Measurements from ENCODE around the gene GABARAP.

Gene GABARAP

DNA sequence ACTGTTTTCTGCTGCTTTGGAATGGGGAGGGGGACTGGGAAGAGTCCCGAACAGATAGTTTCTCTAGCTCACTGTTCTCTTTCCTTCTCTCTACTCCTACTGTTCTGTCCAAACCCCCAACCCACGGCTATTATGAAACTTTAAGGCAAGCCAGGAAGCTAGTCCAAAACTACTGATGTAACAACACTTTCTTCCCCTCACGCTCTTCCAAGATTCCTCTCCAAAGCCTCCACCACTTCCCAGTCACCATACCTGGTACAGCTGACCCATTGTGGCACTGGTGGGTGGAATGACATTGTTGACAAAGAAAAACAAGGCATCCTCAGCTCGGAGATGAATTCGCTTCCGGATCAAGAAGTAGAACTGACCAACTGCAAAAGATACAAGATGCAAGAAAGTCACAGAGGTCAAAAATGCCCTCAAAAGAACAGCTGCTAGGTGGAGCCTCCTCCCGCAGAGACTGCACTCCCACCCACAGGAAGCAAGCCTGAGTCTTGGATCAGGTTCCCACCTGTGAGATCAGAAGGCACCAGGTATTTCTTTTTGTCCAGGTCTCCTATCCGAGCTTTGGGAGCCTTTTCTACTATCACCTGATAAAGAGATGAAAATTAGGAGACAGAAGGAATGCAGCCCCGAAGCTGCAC lies 1.0 kb downstream of the GABARAP start:
- DNase-seq (ENCODE audit: low read depth in 2 of 3, low spot score in 1 of 3): no peak

DNA sequence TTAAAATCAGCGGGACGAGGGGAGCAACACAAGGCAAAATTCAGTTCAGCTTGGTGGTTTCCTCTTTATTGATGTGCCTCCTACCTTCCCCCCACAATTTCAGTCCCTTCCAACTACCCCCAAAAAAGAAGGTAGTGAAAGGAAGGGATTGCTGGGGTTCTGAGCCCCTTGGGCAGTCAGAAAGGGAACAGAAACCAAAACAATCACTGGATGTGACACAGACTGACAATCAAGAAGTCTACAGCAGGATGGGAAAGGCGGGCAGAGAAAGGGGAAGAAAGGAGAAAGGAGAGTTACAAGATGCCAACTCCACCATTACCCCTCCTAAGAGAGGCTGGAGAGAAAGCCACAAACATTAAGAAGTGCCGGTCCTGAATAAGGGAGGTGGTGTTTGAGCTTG lies 1.9 kb downstream of the GABARAP start:
- no peak for DNase-seq (ENCODE audit: low read depth in 2 of 3, low spot score in 1 of 3)

DNA sequence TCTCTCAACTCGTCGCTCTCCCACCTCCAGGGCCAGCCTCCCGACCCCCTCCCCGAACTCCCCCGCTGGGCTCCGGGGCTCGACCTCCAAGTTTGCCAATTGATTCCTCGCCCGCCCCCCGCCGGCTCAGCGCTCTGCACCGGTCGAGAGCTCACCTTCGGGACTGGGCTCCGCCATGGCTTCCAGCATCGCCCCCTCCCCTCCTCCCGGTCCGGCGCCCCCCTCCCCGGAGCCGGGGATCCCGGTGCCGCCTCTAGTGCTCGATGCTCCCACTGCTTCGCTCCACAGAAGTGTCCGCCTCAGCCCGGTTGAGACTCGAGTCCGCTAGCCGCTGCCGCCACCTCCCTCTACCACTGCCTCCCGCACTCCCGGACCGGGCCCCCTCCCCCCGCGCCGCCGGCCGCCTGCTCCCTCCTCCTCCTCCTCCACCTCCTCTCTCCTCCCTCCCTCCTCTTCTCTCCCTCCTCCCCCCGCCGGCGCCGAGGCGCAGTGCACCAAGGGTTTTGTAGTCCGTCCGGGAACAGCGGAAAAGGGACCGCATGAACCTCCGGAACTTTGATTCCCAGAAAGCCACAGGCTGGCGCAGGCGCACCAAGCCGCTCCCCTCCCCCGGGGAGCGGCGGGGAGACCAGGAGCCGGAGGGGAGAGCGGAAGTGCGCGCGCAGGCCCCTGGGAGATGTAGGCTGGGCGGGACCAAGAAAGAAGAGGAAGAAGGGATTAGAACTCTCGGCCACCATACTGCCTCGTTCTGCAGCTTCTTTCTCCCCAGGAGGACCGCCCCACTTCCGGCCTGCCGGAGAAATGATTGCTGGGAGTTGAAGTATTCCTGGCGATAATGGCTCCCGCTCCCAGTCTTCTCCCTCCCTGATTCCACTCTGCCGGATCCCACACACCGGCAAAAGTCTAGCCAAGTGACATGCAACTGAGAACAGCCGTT lies 2.9 kb downstream of the GABARAP start, which contains the start of gene PHF23:
TSS of gene PHF23 (minus strand) at position 367 of the 937 bp plus-strand sequence. CDS start at position 189, 178 bp downstream.
- DNase-seq (ENCODE audit: low read depth in 2 of 3, low spot score in 1 of 3): peak; percentile 92 to 97 (median 95)

DNA sequence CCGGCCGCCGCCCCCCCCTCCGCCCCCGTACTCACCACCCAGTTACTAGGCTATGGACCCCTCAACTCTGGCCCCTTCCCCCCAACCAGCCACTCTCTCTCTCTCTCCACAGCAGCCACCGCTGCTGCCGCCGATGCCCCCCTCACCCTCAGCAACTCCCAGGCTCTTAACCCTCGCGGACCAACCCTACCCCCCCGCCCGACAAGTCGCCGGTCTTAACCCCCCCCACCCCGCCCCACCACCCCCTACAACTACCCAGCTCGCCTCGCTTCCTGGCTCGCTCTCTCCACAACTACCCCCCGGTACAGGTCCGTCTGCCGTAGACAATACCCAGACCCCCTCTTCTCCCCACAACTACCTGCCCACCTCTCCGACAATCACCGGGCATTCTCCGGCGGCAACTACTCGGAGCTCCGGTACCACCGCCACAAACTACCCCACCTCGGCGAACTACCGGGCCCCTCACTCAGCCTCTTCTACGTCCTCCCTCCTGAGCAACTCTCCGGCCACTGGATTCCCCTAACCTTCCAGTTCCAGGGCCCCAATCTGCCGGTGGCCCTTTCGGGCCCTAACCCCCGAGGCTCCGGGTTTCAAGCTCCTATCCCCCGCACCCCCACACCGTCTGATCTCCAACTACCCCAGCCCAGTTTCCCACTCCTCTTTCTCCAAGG lies 3.7 kb downstream of the GABARAP start:
- DNase-seq (ENCODE audit: low read depth in 2 of 3, low spot score in 1 of 3): no peak

DNA sequence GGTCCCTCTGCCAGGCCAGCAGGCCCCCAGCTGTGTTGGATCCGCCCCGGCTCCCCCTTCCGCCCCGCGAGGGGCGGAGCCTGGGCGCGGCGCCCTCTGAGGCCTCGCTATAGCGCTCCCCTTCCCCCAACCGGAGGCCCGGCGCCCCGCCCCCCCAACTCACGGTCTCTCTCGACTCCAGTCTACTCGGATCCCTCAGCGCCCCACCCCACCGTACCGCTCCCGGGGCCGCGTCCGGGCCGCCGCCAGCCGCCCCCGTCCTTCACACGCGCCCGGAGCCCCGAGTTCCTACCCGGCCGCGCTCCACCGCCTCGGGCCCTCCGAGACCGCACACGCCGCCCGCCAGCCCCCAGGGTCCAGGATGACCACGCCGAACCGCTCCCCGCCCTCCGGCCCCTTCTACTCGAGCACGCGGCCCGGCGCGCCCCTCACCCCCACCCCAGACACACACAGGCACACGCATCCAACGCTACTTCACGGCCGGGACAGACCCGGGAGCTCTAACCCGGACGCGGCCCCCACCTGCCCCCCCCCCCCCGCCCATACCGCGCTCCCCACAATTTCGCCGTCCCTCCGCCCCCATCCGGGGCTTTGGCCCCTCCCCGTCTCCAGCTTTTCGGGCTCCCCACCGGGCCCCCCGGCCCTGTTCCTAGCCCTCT lies 4.4 kb downstream of the GABARAP start:
- DNase-seq (ENCODE audit: low read depth in 2 of 3, low spot score in 1 of 3): peak; percentile 74 to 85 (median 75)

DNA sequence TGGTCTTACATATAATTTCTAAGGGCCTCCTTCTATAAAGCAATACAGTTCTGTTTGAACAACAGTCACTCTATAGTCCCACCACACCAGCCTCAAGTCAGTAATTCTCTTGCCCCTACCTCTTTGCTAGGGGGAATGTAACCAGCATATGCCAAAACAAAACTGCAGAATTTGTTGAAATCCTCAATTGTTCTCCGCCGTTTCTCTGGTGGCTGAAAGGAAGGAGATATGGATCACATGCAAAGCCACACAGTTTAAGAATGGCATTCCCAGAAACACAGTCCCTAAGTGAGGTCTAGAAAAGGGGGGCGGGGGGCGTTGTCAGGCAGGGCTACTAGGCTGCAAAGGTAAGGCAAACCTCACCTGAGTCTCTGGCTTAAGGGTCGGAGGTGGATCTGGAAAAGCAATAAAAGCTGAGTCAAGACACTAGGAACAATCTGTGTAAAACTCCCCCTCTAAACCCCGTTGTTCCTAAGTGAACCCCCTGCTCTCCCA lies 4.9 kb downstream of the GABARAP start:
- no peak for DNase-seq (ENCODE audit: low read depth in 2 of 3, low spot score in 1 of 3)

DNA sequence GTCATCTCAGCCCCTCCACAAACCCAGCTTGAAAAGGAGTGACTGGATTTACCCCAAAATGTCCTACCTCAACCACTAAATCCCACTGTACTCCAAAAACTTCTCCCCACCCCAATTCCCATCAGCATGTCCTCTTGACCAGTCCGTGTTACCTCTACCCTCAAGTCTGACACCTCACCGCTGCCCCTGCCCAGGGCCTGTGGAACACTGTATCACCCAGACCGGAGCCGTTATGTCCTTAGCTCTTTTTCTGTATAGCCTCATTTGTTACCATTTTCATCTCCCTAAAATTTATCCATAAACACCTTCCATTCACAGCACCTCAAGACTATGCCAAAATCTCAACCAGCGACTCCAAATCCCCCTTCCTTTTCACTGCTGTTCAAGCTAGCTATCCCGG lies 5.4 kb downstream of the GABARAP start:
- no peak for DNase-seq (ENCODE audit: low read depth in 2 of 3, low spot score in 1 of 3)

DNA sequence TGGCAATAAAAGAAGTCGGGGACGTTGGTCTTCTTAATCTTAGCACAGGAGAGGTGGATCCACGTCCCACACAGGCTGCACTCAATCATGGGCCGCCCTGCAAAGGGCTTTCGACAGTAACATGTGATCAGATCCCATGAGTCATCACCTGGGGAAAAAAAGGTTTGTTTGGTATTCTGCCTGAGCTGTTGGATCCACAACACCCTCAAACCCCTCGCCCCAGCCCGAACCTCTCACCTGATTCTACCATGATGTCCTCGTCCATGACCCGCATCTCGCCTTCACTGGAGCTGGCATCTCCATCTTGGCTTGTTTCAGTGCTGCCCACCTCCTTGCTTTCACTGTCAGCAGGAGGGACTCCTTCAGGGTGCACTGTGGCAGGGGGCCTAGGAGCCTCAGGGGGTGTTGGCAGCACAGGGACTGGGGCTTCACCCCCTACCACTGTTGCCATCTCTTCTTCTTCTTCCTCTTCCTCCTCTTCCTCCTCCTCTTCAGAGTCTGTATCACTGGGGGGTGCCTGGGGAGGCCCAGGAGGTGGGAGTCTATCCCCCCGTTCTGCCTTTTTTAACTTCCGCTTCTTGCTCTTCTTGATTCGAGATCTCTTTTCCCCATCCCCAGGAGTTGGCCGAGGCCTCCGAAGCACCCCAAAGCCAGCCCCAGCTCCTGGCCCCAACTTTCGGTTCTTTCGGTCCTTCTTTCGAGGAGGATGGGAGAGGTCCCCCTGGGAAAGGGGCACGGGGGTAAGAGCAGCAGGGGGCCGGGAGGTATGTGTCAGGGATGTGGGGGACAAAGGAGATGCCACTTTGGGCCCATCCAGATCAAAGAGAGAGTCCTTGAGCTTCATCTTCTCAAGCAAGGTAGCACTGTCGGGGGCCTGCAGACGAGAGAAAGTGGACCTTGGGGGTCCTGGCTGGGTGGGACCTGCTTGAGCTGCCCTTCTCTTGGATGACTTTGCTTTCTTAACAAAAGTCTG lies 6.3 kb downstream of the GABARAP start:
- no peak for DNase-seq (ENCODE audit: low read depth in 2 of 3, low spot score in 1 of 3)

DNA sequence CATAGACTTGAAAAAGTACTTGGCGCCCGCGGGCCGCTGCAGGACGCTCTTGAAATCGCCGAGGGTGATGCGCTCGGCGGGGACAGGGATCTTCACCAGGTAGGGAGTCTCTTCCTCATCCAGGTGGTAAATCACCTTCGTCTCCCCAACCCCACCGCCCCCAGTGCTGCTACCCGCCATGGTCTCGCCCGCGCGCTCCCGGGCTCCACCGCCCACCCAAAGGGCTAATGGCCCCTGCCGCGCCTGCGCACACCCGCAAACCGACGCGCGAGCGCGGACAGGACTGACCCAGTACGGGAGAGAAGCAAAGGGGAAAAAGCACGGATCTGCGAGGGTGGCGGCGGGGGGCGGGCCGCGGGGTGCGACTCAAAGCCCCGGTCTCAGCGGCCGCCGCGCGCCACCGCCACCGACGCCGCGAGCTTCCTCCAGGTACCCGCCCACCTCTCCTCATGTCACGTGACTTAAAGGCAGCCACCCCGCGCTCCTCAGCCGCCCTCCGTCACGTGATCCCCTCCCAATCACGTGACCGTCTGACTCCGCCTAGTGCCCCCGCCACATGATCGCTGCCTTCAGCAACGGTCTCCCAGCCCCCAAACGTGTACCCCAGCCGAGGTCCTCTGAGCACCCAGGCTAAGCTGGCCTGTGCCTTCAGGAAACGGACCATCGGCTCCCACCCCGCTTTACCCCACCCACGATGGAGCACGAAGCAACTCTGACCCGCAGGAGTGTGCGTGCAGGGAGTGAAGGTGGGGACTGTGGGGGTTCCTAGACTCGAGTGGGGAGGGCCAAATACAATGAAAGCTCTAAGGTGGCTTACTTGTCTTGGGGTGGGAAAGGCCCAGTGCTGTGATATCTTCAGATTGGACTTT lies 7.9 kb downstream of the GABARAP start, which contains the start of gene DVL2:
TSS of gene DVL2 (minus strand) at position 435 of the 869 bp plus-strand sequence. CDS start at position 180, 255 bp downstream.
- peak; percentile 91 to 94 (median 93) for DNase-seq (ENCODE audit: low read depth in 2 of 3, low spot score in 1 of 3)

DNA sequence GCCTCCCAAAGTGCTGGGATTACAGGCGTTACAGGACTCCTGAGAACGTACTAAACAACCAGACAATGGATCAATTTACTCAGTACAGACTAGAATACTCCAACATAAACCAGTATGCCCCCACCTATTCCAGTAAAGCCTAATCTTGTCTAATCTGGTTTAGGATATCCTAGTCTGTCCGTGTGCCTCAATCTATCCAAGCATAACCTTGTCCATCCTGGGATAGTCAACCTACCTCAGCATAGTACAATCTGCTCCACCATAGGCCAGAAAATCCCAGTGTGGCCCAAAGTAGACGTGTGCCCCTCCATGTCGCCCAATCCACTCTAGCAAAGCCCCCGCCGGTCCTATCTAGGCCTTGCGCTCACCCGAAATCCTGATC lies 8.6 kb downstream of the GABARAP start:
- DNase-seq (ENCODE audit: low read depth in 2 of 3, low spot score in 1 of 3): no peak

DNA sequence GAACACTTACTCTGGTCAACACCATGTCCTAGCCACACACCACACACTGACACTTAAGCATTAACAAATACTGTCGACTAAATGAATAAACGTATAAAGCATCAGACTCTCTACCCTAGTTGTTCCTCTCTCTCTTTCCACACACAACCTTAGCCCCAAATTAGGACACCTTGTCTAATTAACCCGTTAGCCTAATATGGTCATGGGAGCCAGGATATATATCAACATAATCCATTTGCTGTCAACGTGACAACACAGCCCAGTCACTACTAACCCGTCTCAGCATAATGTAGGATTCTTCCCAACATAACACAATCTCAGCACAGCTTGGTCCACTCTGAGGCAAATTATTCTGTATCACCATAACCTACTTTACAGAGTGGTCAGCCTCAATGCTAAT lies 10.1 kb downstream of the GABARAP start:
- DNase-seq (ENCODE audit: low read depth in 2 of 3, low spot score in 1 of 3): no peak

DNA sequence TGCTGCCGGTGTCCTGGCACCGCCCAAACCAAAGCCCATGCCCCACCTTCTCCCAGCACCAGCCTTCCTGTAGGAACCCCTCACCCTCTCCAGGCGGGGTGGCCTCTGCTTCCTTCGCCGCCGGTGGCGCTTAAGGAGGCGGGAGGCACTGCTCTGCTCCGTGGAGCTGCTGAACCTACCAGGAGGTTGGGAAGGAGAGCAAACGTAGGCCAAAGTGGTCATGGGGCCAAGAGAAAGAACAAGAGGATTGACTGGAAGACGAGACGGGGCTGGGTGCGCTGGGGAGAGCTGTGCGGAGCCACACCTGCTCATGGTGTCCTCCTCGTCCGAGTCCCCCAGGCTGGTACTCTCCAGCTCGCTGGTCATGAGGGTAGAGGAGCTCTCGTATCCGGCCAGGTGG lies 12.7 kb downstream of the GABARAP start:
- no peak for DNase-seq (ENCODE audit: low read depth in 2 of 3, low spot score in 1 of 3)

DNA sequence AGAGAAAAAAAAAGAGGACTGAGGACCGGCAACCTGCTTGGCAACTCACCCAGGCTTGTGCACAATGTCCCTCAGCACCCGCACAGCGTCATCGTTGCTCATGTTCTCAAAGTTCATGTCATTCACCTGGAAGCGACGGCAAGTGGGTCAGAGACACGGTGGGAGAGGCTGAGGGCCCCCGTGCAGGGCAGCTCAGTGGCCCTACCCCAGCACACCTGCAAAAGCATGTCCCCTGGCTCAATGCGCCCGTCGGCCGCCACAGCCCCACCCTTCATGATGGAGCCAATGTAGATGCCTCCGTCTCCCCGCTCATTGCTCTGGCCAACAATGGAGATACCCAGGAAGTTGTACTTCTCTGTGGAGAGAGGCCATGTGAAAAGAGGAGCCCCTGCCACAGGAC lies 13.3 kb downstream of the GABARAP start:
- DNase-seq (ENCODE audit: low read depth in 2 of 3, low spot score in 1 of 3): no peak

DNA sequence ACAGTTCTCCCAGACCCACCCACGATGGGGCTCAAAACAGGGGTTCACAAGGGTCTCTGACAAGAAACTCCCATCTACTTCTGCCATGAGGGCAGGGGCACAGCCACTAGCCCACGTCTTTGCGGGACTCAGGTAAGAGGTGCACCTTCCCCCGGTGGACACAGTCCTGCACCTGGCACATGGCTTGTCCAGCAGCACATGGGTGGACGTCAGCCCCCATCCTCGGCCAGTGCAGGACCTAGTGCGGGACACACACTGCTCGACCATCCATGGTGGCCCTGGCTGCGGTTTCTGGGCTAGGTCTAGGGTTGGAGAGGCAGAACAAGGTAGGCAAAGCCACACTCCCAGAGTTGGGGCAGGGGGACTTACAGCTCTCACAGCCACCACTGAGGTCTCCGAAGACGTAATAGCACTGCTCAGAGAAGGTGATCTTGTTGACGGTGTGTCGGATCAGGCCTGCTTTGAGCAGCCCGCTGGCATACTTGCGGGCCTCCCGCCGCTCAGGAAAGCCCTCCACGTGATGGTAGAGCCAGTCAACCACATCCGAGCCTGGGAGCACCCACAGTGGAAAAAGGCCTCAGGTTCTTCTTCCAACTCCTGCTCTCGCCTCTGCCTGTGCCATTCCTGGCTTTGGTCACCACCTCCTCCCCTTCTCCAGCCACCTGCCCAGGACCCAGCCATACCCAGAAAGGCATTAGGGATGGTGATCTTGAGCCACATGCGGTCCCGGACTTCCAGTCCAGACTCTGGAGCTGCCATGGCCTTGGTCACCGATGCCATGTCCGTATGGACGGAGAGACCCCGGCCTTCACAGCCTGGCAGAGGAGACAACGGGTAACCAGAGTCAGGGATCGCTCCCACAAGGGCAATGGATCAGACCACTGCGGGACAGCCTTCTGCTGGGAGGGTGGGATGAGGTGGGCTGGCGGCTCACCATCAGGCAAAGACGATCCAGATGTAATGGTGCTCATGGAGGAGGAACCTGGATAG lies 15.2 kb downstream of the GABARAP start:
- no peak for DNase-seq (ENCODE audit: low read depth in 2 of 3, low spot score in 1 of 3)

DNA sequence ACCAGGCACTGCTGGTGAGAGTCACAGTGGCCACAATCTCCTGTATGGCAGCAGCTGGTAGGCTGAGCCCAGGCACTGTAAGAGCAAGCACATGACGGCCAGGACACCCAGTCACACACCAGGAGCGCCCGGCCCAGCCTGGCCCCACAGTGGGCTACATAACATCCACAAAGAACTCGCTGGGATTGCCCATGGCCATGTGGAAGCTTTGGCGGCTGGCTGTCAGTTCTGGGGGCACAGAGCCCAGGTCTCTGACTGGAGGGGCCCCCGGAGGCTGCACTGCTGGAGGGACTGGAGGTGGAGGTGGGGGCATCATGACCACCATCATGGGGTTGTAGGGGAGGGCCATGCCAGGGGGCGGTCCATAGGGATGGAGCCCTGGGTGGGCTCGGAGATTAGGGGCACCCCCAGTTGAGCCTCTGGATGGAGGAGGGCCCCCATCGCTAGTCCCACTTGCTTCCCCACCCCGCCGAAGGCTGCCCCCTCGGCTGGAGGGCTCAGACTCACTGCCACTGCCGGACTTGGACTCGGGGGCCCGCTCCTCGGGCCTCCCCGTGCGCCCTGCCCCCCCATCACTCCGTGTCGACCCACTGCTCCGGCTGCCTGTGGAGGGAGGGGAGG lies 16.4 kb downstream of the GABARAP start:
- no peak for DNase-seq (ENCODE audit: low read depth in 2 of 3, low spot score in 1 of 3)

DNA sequence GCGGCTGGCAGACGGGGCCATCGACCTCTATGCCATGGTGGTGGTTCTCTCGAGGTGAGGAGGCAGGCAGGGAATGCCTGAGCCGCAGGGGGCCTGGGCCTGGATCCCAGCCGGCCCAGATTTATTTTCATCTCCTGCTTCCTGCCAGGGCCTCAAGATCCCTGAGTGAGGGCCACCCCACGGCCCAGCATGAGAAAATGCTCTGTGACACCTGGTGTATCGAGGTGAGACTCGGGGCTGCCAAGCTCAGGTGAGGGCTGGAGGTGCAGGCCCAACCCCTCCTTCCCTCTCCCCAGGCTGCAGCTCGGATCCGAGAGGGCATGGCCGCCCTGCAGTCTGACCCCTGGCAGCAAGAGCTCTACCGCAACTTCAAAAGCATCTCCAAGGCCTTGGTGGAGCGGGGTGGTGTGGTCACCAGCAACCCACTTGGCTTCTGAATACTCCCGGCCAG lies 17.6 kb downstream of the GABARAP start:
- no peak for DNase-seq (ENCODE audit: low read depth in 2 of 3, low spot score in 1 of 3)

DNA sequence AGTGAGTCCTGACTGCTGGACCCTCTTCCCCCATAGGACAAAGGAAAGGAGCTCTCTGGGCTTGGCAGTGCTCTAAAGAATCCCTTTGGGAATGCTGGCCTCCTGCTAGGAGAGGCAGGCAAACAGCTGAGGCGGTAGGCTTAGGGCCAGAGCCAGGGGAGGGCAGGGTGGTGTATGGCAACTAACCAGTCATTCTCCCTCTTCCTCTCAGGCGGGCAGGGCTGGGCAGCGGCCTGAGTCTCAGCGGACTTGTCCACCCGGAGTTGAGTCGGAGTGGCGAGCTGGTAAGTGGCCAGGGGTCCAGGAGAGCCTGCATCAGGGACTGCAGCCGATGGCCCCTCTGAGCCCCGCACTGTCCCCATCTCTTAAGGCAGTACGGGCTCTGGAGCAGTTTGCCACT lies 18.1 kb downstream of the GABARAP start:
- no peak for DNase-seq (ENCODE audit: low read depth in 2 of 3, low spot score in 1 of 3)
